Neural progenitor cell (in vitro differentiated cells): ENCODE measurements around the gene CYLD.

Experiments
- CTCF ChIP-seq: fragments of 200-600 bp; sonication (generic); IDR thresholded peaks from 2 replicates; pipeline ENCODE4 v1.5.1; 2017; ENCODE audit warnings: antibody characterized with exemption, mild to moderate bottlenecking
- EZH2 ChIP-seq: fragments of 200-600 bp; sonication (generic); IDR thresholded peaks from 2 replicates; pipeline ENCODE4 v1.6.1; 2017; ENCODE audit warnings: antibody characterized with exemption, mild to moderate bottlenecking, moderate library complexity
- EZH2phosphoT487 ChIP-seq: fragments of 200-600 bp; sonication (generic); IDR thresholded peaks from 2 replicates; pipeline ENCODE4 v1.6.1; 2017; ENCODE audit warnings: antibody characterized with exemption

GRCh38 chr16:50806099-50807062 lies 64.5 kb downstream of the CYLD start:
- TF ChIP-seq CTCF (peak; percentile 79), EZH2 (no peak), EZH2phosphoT487 (no peak)
